IMR-90 (cell line): ENCODE data around the gene DACH1. TPM values are rescaled to one million over a fixed set of nuclear protein-coding genes. Genes with fewer than 3 reads are reported as not detected.

ENCODE experiments used
- ATAC-seq: fragments of 200-7000 bp; cut with Tn5 transposase; 2 replicates; pipeline ENCODE4 v1.9.1; 2020; ENCODE audit warnings: low read depth, mild to moderate bottlenecking, moderate library complexity
- BruUV-seq: library from RNA; stranded (reverse); fragments of 400-500 nt; replicated peaks from 2 replicates; lab custom pipeline; 2021; lab: Mats Ljungman, UMichigan
- CTCF ChIA-PET: fragments of 300-600 bp; formaldehyde crosslinking; extraction: SDS; loops from one replicate; lab custom pipeline; 2021; ENCODE audit warnings: antibody characterized with exemption; lab: Yijun Ruan, JAX
- POLR2A ChIA-PET: fragments of 300-600 bp; sonication (Branson Sonifier 250); formaldehyde crosslinking; loops from one replicate; lab custom pipeline; 2022; ENCODE audit warnings: antibody characterized with exemption; ENCODE audit not compliant: unreplicated experiment; lab: Charles Lee
- DNase-seq: peaks from one replicate; pipeline ENCODE4 v3.0.0; 2013
- H2AFZ ChIP-seq: replicated peaks from 2 replicates; pipeline ENCODE3; 2013; ENCODE audit warnings: low read length, mild to moderate bottlenecking; ENCODE audit not compliant: poor library complexity
- H2AK5ac ChIP-seq: 2 replicates; pipeline ENCODE4 v1.6.1; 2013; ENCODE audit warnings: low read depth, low read length, inconsistent platforms
- H2AK9ac ChIP-seq: replicated peaks from 2 replicates; pipeline ENCODE3; 2013; ENCODE audit warnings: mild to moderate bottlenecking, low read depth, low read length, moderate library complexity; ENCODE audit not compliant: poor library complexity
- H2BK120ac ChIP-seq: 2 replicates; pipeline ENCODE4 v1.6.1; 2013; ENCODE audit warnings: low read depth, low read length, inconsistent platforms
- H2BK15ac ChIP-seq: 3 replicates; pipeline ENCODE4 v1.6.1; 2013; ENCODE audit warnings: low read depth, low read length, inconsistent platforms
- H2BK20ac ChIP-seq: 2 replicates; pipeline ENCODE4 v1.6.1; 2013; ENCODE audit warnings: low read depth, mild to moderate bottlenecking, inconsistent platforms, low read length, moderate library complexity
- H2BK5ac ChIP-seq: 2 replicates; pipeline ENCODE4 v1.6.1; 2013; ENCODE audit warnings: mild to moderate bottlenecking, low read depth, low read length, inconsistent platforms; ENCODE audit not compliant: poor library complexity, severe bottlenecking
- H3K14ac ChIP-seq: replicated peaks from 2 replicates; pipeline ENCODE4 v1.6.1; 2013; ENCODE audit warnings: low read depth, low read length, inconsistent platforms
- H3K18ac ChIP-seq: 2 replicates; pipeline ENCODE4 v1.6.1; 2013; ENCODE audit warnings: low read depth, low read length, control low read depth
- H3K23ac ChIP-seq: 2 replicates; pipeline ENCODE4 v1.6.1; 2013; ENCODE audit warnings: low read depth, low read length, inconsistent platforms
- H3K27ac ChIP-seq: 2 replicates; pipeline ENCODE4 v1.5.1; 2013; ENCODE audit warnings: mild to moderate bottlenecking, control low read depth, low read length; ENCODE audit not compliant: insufficient read depth
- H3K27me3 ChIP-seq: 2 replicates; pipeline ENCODE4 v1.6.1; 2013; ENCODE audit warnings: low read length; ENCODE audit not compliant: control insufficient read depth, insufficient read depth
- H3K36me3 ChIP-seq: 2 replicates; pipeline ENCODE4 v1.6.1; 2013; ENCODE audit warnings: low read length, mixed read lengths; ENCODE audit not compliant: control insufficient read depth, insufficient read depth
- H3K4ac ChIP-seq: 2 replicates; pipeline ENCODE4 v1.6.1; 2013; ENCODE audit warnings: low read depth, low read length, inconsistent platforms
- H3K4me1 ChIP-seq: 2 replicates; pipeline ENCODE4 v1.6.1; 2013; ENCODE audit warnings: low read length, mixed read lengths; ENCODE audit not compliant: control insufficient read depth, insufficient read depth
- H3K4me2 ChIP-seq: 2 replicates; pipeline ENCODE4 v1.6.1; 2013; ENCODE audit warnings: low read depth, mild to moderate bottlenecking, control low read depth, low read length, moderate library complexity
- H3K4me3 ChIP-seq: 2 replicates; pipeline ENCODE4 v1.5.1; 2013; ENCODE audit warnings: low read depth, mild to moderate bottlenecking, control low read depth, low read length, moderate library complexity; ENCODE audit not compliant: insufficient read depth
- H3K56ac ChIP-seq: 2 replicates; pipeline ENCODE4 v1.6.1; 2013; ENCODE audit warnings: low read length, inconsistent platforms; ENCODE audit not compliant: insufficient read depth; ENCODE audit errors: extremely low read depth
- H3K79me1 ChIP-seq, 2 experiments: 2 replicates each; pipeline ENCODE4 v1.6.1; 2013; ENCODE audit warnings: low read length in 2 of 2, inconsistent platforms in 1 of 2, low read depth in 1 of 2
- H3K9ac ChIP-seq: 2 replicates; pipeline ENCODE4 v1.6.1; 2013; ENCODE audit warnings: low read depth, low read length, control low read depth
- H3K9me1 ChIP-seq: 2 replicates; pipeline ENCODE4 v1.6.1; 2013; ENCODE audit warnings: low read length, inconsistent platforms; ENCODE audit not compliant: insufficient read depth
- H3K9me3 ChIP-seq: 2 replicates; pipeline ENCODE4 v1.6.1; 2013; ENCODE audit warnings: low read length; ENCODE audit not compliant: control insufficient read depth, insufficient read depth
- H4K20me1 ChIP-seq: 2 replicates; pipeline ENCODE4 v1.6.1; 2013; ENCODE audit warnings: low read length, inconsistent platforms; ENCODE audit not compliant: insufficient read depth
- H4K5ac ChIP-seq: 2 replicates; pipeline ENCODE4 v1.6.1; 2013; ENCODE audit warnings: mild to moderate bottlenecking, low read depth, low read length, control low read depth
- H4K8ac ChIP-seq, 2 experiments: 2 replicates each; pipeline ENCODE4 v1.6.1; 2013; ENCODE audit warnings: low read depth in 2 of 2, low read length in 2 of 2, control low read depth in 1 of 2, inconsistent platforms in 1 of 2
- H4K91ac ChIP-seq: 2 replicates; pipeline ENCODE4 v1.6.1; 2013; ENCODE audit warnings: low read depth, low read length, inconsistent platforms; ENCODE audit not compliant: insufficient read depth
- CEBPB ChIP-seq: IDR thresholded peaks from 2 replicates; pipeline ENCODE4 v1.6.1; 2012; ENCODE audit warnings: low read depth, low read length, improper control_type of control experiment
- NFE2L2 ChIP-seq: fragments of 150-350 bp; IDR thresholded peaks from 2 replicates; pipeline ENCODE4 v1.6.1; 2016; ENCODE audit warnings: low read depth, mild to moderate bottlenecking, low read length
- WGBS, 2 experiments: methylation state at CpG; one replicate each; pipeline versions ENCODE4 v1.1.5 to v1.1.7; 2013; ENCODE audit warnings: missing lambda C conversion rate in 2 of 2; ENCODE audit not compliant: insufficient read length in 1 of 2; ENCODE audit errors: extremely low coverage in 2 of 2; 5-methylcytosine and 5-hydroxymethylcytosine counted together
- dilution Hi-C: fragments of 300-500 bp; cut with HindIII; formaldehyde crosslinking; loops from one replicate; pipeline ENCODE4 v1.14.3; 2018; ENCODE audit warnings: low sequenced_read_pairs; ENCODE audit not compliant: unreplicated experiment
- in situ Hi-C: fragments of 300-500 bp; cut with MboI; formaldehyde crosslinking; loops from 3 replicates; pipeline ENCODE4 v1.14.3; 2019; ENCODE audit warnings: low sequenced_read_pairs, inconsistent platforms, mixed read lengths
- intact Hi-C: fragments of 100-400 bp; cut with micrococcal nuclease; formaldehyde crosslinking; loops from 2 replicates; pipeline ENCODE4 v1.10.0; 2022
- polyA plus RNA-seq, 3 experiments: library from polyadenylated mRNA; depleted of rRNA; stranded (reverse); fragments of >200 nt; gene quantifications; 2 replicates each; pipeline ENCODE4 v1.2.3, GENCODE V29; 2012; ENCODE audit warnings: low replicate concordance in 1 of 3
- total RNA-seq: library from RNA; depleted of rRNA; stranded (reverse); fragments of >200 nt; gene quantifications from 2 replicates; pipeline ENCODE4 v1.2.3, GENCODE V29; 2012
- TF ChIP-seq, protein P1 (sequence below): fragments of 150-350 bp; IDR thresholded peaks from 2 replicates; pipeline ENCODE4 v1.6.1; 2016; ENCODE audit warnings: low read depth, mild to moderate bottlenecking, low read length, moderate library complexity, borderline replicate concordance

Gene DACH1
- total and polyA plus RNA-seq, 2 of the 4 experiments (the other 2 are of a cell fraction), result not detected

DNA sequence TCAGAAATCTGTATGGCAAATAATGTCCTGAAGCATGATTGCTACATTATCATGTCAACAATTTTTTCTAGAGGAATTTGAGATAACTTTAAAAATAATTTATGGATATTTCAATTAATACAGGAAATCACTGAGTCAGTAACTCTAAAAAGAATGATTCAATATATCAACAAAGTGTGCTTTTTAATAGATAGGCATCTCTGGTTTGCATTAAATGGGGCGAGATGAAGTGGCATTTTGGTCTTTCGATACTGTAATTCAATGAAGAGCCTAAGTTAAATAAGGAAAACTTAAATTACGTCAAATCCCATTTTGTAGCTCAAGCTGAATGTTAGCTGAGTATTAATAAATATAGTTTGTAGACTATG is 342.8 kb downstream of the DACH1 start:
- Histone ChIP-seq H2AK9ac (no peak overlapping the region), H2AFZ (no peak overlapping the region), H3K9me1 (no peaks in the 10 kb centered on the region), H3K36me3 (no peaks in the 10 kb centered on the region), H4K8ac (no peak overlapping the region), H3K4me1 (no peaks in the 10 kb centered on the region; the same call in 1 of the 2 replicates), H4K91ac (no peak overlapping the region), H3K9me3 (no peaks in the 10 kb centered on the region), H3K18ac (no peak overlapping the region), H2BK5ac (no peak overlapping the region), H2BK120ac (no peak overlapping the region), H2BK15ac (no peak overlapping the region), H2AK5ac (no peak overlapping the region), H3K27ac (no peak overlapping the region), H3K79me1 (no peaks in the 10 kb centered on the region), H3K14ac (no peak overlapping the region), H3K27me3 (no peaks in the 10 kb centered on the region), H3K4ac (no peak overlapping the region), H3K4me2 (no peak overlapping the region), H3K56ac (no peak overlapping the region), H3K4me3 (no peak overlapping the region), H4K20me1 (no peaks in the 10 kb centered on the region), H4K5ac (no peak overlapping the region), H2BK20ac (no peak overlapping the region), H3K9ac (no peak overlapping the region), H3K23ac (no peak overlapping the region)
- no peak for TF ChIP-seq NFE2L2
- no peak for TF ChIP-seq CEBPB
- TF ChIP-seq, protein P1, sequence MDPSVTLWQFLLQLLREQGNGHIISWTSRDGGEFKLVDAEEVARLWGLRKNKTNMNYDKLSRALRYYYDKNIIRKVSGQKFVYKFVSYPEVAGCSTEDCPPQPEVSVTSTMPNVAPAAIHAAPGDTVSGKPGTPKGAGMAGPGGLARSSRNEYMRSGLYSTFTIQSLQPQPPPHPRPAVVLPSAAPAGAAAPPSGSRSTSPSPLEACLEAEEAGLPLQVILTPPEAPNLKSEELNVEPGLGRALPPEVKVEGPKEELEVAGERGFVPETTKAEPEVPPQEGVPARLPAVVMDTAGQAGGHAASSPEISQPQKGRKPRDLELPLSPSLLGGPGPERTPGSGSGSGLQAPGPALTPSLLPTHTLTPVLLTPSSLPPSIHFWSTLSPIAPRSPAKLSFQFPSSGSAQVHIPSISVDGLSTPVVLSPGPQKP, result no peak
- ChIA-PET POLR2A (no interaction called here), CTCF (no interaction called here)
- no CpG with 5 or more reads among the region's 3 CpGs for WGBS, 2 experiments
- no peak for DNase-seq
- ATAC-seq, result no peak
- in situ Hi-C loops (no loop called here), intact Hi-C loops (no loop called here), dilution Hi-C loops (no loop called here)
- no TSS peak for BruUV-seq
